PC-9 (cell line): Measurements from ENCODE around the gene TMEM107.

Source experiments
- EZH2 ChIP-seq: fragments of 200-600 bp; sonication (generic); IDR thresholded peaks from 2 replicates; pipeline ENCODE4 v1.8.0; 2017; ENCODE audit warnings: antibody characterized with exemption, low read depth
- TF ChIP-seq, protein P1 (sequence below): fragments of 200-600 bp; sonication (generic); conservative IDR thresholded peaks from 2 replicates; pipeline ENCODE4 v1.6.1; 2017; ENCODE audit warnings: mixed run types, antibody characterized with exemption, mild to moderate bottlenecking, moderate library complexity

DNA sequence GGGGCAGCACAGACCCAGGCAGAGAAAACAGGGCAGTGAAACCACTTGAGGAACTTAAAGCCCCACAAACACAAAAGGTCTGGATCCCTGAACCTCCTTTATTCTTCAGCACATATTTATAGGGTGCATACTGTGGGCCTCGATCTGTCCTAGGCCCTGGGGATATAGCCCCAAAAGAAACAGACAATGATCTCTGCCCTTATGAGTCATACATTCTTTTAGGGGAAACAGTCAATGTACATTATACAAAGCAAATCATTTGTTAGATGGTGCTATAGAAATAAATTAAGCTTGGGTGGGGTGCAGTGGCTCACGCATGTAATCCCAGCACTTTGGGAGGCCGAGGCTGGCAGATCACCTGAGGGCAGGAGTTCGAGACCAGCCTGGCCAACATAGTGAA lies 42.2 kb downstream of the TMEM107 start:
- TF ChIP-seq, protein P1, sequence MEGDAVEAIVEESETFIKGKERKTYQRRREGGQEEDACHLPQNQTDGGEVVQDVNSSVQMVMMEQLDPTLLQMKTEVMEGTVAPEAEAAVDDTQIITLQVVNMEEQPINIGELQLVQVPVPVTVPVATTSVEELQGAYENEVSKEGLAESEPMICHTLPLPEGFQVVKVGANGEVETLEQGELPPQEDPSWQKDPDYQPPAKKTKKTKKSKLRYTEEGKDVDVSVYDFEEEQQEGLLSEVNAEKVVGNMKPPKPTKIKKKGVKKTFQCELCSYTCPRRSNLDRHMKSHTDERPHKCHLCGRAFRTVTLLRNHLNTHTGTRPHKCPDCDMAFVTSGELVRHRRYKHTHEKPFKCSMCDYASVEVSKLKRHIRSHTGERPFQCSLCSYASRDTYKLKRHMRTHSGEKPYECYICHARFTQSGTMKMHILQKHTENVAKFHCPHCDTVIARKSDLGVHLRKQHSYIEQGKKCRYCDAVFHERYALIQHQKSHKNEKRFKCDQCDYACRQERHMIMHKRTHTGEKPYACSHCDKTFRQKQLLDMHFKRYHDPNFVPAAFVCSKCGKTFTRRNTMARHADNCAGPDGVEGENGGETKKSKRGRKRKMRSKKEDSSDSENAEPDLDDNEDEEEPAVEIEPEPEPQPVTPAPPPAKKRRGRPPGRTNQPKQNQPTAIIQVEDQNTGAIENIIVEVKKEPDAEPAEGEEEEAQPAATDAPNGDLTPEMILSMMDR = no peak
- no peak for TF ChIP-seq EZH2
